ENCODE results near the gene ENC1.

- TF ChIP-seq CTCF (IDR thresholded peaks at IDR 0.05; ENCODE audit: insufficient read depth, low read length, poor library complexity, severe bottlenecking) (peak; percentile 9), EZH2phosphoT487 (conservative IDR thresholded peaks at IDR 0.05; ENCODE audit: low read length) (no peak)
Observed at GRCh38 chr5:74673011-74673790, 32.7 kb upstream of the ENC1 start.
